GM13977 (cell line): ENCODE measurements around the gene GRP.

Experiments
- DNase-seq: peaks from one replicate; pipeline ENCODE4 v3.0.0; 2012; ENCODE audit warnings: low spot score
- CTCF ChIP-seq: IDR thresholded peaks from 2 replicates; pipeline ENCODE4 v1.5.1; 2012; ENCODE audit warnings: mild to moderate bottlenecking, control low read depth; ENCODE audit not compliant: insufficient read depth; ENCODE audit errors: extremely low read depth, missing control alignments
- in situ Hi-C: fragments of 300-500 bp; cut with MboI; formaldehyde crosslinking; loops from one replicate; pipeline ENCODE4 v1.12.0; 2022; ENCODE audit warnings: low sequenced_read_pairs, low pct_unique_long_range_greater_than_20kb, mixed read lengths, inconsistent platforms; ENCODE audit not compliant: unreplicated experiment

Gene GRP

DNA sequence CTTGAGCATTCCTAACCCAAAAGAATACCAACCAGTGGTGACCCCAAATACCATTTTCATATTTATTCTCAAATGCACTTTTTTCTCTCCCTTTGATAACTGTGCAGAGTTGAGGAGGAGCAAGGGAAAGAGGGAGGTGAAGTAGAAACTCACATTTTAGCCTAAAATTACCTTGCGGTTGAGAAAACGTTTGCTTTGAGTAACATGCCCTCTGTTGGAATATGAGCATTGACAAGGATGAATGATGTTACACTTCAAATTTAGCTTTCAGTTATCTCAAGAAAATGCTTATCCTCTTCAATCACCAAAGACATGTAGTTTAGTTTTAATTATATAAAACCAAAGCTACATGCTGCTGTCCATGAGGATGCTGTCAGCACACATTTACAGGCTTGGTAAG is 2.4 kb downstream of the GRP start:
- in situ Hi-C loops = no loop called here
- TF ChIP-seq CTCF = no peak
- no peak for DNase-seq

DNA sequence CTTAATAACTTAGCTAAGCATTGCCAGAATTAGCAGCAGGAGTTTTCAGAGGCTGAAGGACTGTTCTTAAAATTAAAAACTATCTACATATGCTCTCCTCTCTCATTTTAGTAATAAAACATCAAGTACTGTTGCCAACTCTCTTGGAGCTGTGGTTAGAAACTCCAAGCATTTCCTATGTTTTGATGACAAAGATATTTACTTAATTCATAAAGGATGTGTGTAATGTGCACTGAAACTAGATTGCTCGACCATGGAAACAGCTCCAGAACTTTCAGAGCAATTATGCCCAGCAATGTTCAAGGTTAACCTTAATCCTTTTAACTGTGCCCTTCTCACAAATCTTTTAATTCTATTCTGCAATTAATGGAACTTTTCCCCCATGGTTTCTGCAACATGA is 8.4 kb downstream of the GRP start:
- in situ Hi-C loops = no loop called here
- no peak for DNase-seq
- TF ChIP-seq CTCF = no peak

- no peak for DNase-seq
- no peak for TF ChIP-seq CTCF
- in situ Hi-C loops = no loop called here
Measured at GRCh38 chr18:59229191-59229590, 9.2 kb downstream of the GRP start.

DNA sequence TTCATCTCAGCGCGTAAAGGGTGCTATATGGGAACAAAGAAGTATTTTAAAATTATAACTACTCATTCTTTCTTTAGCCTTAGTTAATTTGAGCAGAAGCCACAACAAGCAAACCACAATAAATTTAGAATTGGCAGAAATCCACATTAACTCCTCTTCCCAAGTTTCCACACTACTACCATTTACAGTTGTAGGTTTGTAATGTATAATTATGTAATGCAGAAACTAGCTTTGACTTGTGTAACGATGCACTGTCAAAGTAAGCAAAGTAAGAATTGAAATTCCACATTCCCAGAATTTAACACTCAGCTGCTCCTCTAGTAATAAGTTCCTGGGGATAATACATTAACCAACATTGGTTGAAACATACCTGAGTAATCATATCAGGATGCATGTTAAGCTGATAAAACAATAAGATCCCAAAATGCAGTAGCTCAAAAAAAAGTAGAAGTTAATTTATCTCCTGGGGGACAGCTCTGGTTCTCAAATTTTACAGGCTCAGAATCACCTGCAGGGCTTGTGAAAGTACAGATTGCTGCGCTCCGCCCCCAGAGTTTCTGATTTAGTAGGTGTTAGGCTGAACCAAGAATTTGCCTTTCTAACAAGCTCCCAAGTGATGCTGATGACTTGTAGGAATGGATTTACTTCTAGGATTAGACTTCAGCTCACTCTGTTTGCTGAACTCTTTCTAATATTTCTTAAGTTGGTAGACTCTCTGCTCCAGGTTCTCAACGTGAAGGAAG is 9.9 kb downstream of the GRP start:
- in situ Hi-C loops = no loop called here
- no peak for TF ChIP-seq CTCF
- no peak for DNase-seq

DNA sequence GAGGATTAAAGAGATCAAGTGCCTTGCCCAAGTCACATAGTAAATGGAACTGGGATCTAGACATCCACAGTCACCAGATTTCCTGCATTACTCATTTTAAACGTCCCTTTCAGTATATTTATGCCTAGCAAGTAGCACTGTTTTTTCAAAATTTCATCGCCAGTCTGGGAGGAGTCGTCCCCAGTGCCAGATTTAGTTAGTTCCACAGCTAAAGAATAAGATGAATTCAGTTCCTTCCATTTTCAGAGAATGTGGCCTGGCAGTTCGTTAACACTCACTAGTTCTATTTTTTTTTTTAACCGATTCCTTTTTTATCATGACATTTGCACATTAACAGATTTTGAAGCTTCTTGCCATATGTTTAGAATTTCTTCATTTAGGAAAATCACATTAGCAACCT is 11.2 kb downstream of the GRP start:
- no peak for DNase-seq
- in situ Hi-C loops = no loop called here
- no peak for TF ChIP-seq CTCF

DNA sequence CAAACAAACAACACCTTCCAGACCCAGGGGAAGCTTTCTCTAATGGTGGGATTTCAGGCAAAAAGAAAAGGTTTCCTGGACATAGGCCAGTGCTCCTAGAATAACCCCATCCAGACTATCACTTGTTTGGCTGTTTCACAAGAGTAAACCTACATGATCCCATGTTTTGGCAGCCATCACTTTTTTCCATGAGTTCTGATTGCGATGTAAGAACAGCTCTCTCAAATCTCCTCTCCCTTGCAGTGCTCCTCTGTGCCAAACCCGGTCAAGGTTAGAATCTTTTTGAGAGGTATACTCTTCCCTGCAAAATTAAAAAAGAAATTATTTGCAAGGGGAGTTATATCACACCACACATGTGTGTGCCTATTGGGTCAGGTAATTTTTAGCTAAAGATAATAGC is 11.9 kb downstream of the GRP start:
- no peak for TF ChIP-seq CTCF
- DNase-seq = no peak
- in situ Hi-C loops = no loop called here
